Kidney epithelial cell (primary cell): ENCODE measurements around the gene KIAA1671. TPM values are rescaled to one million over a fixed set of nuclear protein-coding genes. Genes with fewer than 3 reads are reported as not detected.

Experiments
- DNase-seq: peaks from one replicate; pipeline ENCODE4 v3.0.0-alpha.2; 2010; ENCODE audit warnings: low read depth
- H3K27me3 ChIP-seq: 2 replicates; pipeline ENCODE4 v1.6.0; 2011; ENCODE audit warnings: low read length; ENCODE audit not compliant: control insufficient read depth, insufficient read depth
- H3K36me3 ChIP-seq: 2 replicates; pipeline ENCODE4 v1.5.1; 2011; ENCODE audit warnings: low read length; ENCODE audit not compliant: control insufficient read depth, insufficient read depth
- H3K4me3 ChIP-seq: 2 replicates; pipeline ENCODE4 v1.5.1; 2011; ENCODE audit warnings: low read depth, mild to moderate bottlenecking, control low read depth, low read length
- total RNA-seq: library from RNA; depleted of rRNA; stranded (reverse); fragments of >200 nt; gene quantifications from 2 replicates; pipeline ENCODE4 v1.2.3, GENCODE V29; 2015
- TF ChIP-seq, protein P1 (sequence below): IDR thresholded peaks from 2 replicates; pipeline ENCODE4 v1.5.1; 2011; ENCODE audit warnings: mild to moderate bottlenecking, moderate library complexity, low read length, control low read depth, inconsistent platforms; ENCODE audit not compliant: insufficient read depth, poor library complexity, severe bottlenecking

Gene KIAA1671
- total RNA-seq, 1 donor from 2014 or later = 32.3 TPM

DNA sequence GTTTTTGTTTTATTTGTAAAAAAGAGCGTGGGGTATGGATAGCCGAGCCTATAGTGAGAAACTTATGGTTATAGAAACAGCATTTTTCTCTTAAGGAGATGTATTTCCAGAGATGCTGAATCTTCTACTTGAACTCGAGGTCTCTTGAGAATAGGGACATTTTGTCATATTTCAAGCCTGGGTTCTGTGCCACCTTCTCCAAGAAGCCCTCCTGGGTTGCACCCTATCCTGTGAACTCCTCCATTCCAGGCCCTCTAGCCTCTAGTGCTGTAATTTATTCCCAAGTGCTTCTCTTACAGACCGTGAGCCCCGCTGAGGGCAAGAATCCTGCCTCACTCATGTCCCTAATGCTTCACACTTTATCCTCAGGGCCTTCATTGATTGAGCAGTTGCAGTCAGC lies 108.6 kb downstream of the KIAA1671 start:
- no peaks in the 10 kb centered on the region for H3K36me3 ChIP-seq
- no peak for DNase-seq
- no peaks in the 10 kb centered on the region for H3K27me3 ChIP-seq
- no peak overlapping the region for H3K4me3 ChIP-seq
- TF ChIP-seq, protein P1, sequence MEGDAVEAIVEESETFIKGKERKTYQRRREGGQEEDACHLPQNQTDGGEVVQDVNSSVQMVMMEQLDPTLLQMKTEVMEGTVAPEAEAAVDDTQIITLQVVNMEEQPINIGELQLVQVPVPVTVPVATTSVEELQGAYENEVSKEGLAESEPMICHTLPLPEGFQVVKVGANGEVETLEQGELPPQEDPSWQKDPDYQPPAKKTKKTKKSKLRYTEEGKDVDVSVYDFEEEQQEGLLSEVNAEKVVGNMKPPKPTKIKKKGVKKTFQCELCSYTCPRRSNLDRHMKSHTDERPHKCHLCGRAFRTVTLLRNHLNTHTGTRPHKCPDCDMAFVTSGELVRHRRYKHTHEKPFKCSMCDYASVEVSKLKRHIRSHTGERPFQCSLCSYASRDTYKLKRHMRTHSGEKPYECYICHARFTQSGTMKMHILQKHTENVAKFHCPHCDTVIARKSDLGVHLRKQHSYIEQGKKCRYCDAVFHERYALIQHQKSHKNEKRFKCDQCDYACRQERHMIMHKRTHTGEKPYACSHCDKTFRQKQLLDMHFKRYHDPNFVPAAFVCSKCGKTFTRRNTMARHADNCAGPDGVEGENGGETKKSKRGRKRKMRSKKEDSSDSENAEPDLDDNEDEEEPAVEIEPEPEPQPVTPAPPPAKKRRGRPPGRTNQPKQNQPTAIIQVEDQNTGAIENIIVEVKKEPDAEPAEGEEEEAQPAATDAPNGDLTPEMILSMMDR = no peak

DNA sequence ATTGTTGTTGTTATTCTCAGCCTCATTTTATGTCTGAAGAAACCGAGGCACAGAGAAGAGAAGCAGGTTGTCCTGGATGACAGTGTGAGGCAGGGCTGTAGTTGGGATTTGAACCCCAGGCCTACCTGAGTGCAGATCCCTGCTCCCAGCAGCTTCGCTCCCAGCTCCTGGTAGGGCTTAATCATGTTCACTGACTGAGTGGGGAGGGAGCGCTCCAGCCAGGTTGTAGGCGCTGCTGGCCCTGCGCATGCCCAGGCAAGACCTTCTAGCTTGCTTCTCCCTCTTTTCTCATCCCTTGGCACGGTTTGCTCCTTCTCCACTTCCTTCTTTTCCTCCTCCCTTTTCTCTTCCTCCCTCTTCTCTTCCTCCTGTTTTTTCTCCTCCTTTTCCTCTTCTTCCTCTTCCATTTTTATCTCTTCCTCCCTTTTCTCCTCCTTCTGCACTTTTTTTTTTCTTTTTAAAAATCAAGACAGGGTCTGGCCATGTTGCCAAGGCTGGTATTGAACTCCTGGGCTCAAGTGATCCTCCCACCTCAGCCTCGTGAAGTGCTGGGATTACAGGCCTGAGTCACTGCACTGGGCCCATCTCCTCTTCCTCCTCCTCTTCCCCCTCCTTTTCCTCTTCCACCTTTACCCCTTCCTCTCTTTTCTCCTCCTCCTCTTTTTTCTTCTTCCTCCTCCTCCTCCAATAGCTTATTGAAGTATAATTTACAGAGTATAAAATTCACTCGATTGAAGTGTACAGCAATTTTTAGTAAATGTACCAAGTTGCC lies 109.3 kb downstream of the KIAA1671 start:
- TF ChIP-seq, protein P1 = no peak
- no peak for DNase-seq
- H3K27me3 ChIP-seq = no peaks in the 10 kb centered on the region

DNA sequence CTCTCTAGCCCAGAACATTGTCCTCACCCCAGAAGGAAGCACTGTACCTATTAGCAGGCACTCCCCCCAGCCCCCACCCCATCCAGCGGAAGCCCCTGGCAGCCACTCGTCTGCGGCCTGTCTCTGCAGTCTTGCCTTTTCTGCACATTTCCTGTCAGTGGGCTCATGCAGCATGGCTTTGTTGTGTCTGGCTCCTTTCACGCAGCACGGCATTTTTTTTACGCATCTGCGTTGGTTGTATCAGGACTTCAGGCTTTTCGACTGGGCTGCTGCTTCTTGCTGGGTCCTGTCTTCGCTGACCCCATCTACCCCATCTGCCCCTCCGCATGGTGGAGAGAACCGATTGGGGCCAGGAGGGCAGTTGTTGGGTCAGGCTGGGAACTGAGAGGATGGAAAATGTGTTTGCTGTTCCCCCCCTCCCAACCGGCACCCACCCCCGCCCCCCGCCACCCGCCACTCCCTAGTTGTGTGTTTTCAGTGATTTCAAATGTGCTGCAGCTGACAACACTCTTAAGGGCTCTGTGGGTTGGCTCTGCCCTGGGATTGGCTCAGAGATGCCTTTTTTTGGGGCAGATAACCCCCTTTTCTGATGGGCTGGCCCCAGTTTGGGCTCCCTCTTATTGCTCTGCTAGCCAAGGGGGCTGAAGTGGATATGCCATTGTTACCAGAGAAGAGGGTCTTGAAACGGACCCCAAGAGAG lies 110.0 kb downstream of the KIAA1671 start:
- Histone ChIP-seq H3K36me3 (no peaks in the 10 kb centered on the region), H3K27me3 (no peaks in the 10 kb centered on the region), H3K4me3 (no peak overlapping the region)
- DNase-seq = no peak
- TF ChIP-seq, protein P1 = no peak

More for the DNA sequence above, 109.3 kb downstream of the KIAA1671 start:
- H3K36me3 ChIP-seq = no peaks in the 10 kb centered on the region
- H3K4me3 ChIP-seq = no peak overlapping the region

DNA sequence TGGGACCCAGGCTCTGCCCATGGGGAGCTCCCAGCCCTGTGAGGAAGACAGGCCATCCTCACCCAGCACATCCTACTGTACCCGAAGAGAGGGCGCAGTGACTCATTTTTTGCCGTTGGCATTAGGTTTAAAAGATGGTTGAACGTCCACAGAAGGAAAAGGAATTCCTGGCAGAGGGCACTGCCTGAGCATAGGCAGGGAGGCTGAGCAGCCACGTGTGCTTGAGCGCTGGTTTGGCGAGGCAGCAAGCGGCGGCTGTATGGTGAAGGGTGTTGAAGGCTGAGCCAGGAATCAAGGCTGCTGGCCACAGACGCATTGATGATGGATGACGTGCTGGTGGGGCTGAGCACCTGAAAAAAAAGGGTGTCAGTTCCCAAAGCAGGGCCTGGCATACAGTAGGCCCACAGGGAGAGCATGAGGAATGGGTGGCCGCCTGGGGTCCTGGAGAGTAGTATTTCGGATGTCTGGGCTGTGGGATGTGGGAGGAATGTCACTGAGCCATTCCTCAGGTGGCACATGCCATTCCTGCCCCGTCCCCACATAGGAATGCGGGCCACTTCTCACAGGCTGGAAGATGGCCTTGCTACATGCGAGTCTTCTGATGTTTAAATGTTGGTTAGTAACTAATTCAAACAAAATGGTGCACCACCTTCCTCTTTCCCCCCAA lies 112.5 kb downstream of the KIAA1671 start:
- Histone ChIP-seq H3K27me3 (no peaks in the 10 kb centered on the region), H3K36me3 (no peaks in the 10 kb centered on the region), H3K4me3 (no peak overlapping the region)
- TF ChIP-seq, protein P1 = no peak
- no peak for DNase-seq

DNA sequence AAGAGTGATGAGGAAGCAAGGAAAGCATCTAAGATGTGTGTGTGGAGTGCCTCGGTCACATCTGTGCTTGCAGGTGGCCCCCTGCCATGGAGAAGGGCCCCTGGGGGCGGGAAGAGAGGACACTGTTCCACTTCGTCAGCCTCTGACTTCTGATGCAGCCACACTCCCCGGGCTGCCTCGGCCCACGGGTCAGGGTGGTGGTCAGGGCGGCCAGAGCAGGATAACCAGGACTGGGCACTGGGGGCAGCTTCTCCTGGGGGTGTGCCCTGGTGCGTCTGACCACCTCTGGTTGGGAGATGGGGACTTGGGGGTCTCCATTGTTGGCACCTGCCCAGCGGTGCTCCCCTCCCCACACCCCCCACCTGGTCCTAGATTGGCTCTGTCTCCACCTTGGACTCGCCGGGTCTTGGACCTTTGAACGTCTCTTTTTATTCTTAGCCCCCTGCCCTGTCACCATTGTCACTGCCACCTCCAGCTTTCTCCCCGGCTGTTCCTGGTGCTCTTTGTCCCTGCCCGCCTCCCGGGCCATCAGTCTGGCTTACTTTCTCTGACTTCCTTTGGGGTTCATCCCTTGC lies 114.4 kb downstream of the KIAA1671 start:
- no peak for DNase-seq
- no peak overlapping the region for H3K4me3 ChIP-seq
- no peaks in the 10 kb centered on the region for H3K36me3 ChIP-seq
- no peaks in the 10 kb centered on the region for H3K27me3 ChIP-seq
- TF ChIP-seq, protein P1 = no peak
